ENCODE results near the gene COL27A1.

The COL27A1 gene

DNA sequence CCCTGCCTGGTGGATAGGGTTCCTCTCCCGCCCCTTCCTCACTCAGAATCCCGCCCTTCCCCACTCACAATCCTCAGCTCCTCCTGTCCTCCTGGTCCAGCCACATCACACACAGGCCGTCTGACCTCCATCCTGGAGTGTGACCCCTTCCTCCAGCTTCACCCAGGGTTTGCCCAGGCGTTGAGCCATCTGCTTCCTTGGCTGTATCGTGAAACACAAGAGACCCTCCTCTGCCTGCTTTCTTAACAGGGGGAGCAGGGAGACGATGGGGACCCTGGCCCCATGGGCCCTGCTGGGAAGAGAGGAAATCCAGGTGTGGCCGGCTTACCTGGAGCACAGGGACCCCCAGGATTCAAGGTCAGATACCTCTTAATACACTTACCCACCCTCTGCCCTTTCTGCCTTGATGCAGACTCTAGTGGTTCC, 135.2 kb downstream of the COL27A1 start:
- no peak for DNase-seq (ENCODE audit: low read depth)
- no peak overlapping the region for H3K4me3 ChIP-seq (ENCODE audit: low read depth, low read length)
- TF ChIP-seq, protein P1, sequence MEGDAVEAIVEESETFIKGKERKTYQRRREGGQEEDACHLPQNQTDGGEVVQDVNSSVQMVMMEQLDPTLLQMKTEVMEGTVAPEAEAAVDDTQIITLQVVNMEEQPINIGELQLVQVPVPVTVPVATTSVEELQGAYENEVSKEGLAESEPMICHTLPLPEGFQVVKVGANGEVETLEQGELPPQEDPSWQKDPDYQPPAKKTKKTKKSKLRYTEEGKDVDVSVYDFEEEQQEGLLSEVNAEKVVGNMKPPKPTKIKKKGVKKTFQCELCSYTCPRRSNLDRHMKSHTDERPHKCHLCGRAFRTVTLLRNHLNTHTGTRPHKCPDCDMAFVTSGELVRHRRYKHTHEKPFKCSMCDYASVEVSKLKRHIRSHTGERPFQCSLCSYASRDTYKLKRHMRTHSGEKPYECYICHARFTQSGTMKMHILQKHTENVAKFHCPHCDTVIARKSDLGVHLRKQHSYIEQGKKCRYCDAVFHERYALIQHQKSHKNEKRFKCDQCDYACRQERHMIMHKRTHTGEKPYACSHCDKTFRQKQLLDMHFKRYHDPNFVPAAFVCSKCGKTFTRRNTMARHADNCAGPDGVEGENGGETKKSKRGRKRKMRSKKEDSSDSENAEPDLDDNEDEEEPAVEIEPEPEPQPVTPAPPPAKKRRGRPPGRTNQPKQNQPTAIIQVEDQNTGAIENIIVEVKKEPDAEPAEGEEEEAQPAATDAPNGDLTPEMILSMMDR (IDR thresholded peaks at IDR 0.05; ENCODE audit: low read depth, low read length) = no peak
- TF ChIP-seq, protein P2, sequence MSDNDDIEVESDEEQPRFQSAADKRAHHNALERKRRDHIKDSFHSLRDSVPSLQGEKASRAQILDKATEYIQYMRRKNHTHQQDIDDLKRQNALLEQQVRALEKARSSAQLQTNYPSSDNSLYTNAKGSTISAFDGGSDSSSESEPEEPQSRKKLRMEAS (IDR thresholded peaks at IDR 0.05; ENCODE audit: low read depth, low read length) = no peak
- no peak for TF ChIP-seq POLR2A (IDR thresholded peaks at IDR 0.05; ENCODE audit: extremely low read depth, insufficient read length)
- TF ChIP-seq MYC (IDR thresholded peaks at IDR 0.05; ENCODE audit: low read depth, low read length) = no peak

DNA sequence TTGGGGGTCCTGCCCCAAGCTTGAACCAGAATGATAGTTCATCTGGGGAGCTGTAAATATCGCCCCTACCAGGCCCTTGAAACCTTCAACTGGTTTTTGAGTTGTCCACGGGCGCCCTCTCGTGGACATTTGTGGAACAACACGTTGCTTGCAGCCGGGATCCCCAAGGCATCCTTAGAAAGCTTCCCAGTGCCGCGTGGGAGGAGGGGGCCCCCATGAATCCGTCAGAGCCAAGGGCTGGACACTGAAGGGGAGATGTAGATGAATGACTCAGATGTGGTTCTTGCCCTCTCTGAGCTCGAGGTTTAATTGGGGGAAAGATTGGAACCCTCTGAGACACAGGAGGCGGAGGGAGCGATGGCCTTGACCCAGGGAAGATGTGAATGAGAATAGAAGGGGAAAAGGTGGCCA, 135.7 kb downstream of the COL27A1 start:
- TF ChIP-seq, protein P1 (IDR thresholded peaks at IDR 0.05; ENCODE audit: low read depth, low read length) = peak; percentile 68
- TF ChIP-seq, protein P2 (IDR thresholded peaks at IDR 0.05; ENCODE audit: low read depth, low read length) = peak; percentile 88
- TF ChIP-seq POLR2A (IDR thresholded peaks at IDR 0.05; ENCODE audit: extremely low read depth, insufficient read length) (no peak), MYC (IDR thresholded peaks at IDR 0.05; ENCODE audit: low read depth, low read length) (no peak)
- H3K4me3 ChIP-seq (ENCODE audit: low read depth, low read length) = no peak overlapping the region
- DNase-seq (ENCODE audit: low read depth) = peak; percentile 77

DNA sequence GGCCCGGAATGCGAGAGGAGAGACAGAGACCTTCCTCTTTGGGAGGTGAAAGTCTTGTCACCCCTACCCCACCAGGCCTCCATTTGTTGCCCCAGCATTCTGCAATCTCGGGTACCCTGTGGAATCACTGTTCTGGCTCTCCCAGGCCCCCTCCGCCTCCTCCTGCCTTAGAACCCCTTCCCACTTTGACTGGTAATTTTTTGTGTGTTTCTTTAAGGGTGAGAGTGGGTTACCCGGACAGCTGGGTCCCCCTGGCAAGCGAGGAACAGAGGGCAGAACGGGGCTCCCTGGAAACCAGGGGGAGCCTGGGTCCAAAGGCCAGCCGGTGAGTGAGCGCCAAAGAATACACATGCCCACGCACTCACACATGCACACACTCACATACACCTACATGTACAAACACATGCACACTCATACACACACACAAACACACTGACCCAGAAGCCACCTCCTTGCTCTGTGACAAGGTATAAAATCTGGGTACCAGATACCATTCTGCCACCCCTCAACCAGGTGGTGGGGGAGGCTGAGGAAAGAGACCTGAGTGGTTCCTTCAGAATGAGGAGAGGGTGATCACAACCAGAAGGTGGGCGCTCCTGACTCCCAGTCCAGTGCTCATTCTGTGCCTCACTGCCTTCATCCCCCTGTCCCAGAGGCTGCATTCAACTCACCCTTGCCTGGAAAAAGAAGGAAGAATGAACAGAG, 136.7 kb downstream of the COL27A1 start:
- no peak for DNase-seq (ENCODE audit: low read depth)
- TF ChIP-seq, protein P2 (IDR thresholded peaks at IDR 0.05; ENCODE audit: low read depth, low read length) = no peak
- no peak overlapping the region for H3K4me3 ChIP-seq (ENCODE audit: low read depth, low read length)

DNA sequence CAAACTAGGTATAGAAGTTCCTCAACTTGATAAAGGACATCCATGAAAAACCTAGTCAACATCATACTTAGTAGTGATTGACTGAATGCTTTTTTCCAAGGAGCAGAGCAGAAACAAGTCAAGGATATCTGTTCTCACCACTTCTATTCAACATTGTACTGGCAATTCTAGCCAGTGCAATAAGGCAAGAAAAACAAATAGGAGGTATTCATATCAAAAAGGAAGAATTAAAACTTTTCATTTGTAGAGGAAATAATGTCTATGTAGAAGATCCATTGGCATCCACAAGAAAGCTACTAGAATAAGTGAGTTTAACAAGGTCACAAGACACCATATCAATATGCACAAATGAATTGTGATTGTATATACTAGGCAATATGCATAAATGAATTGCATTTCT, 139.3 kb downstream of the COL27A1 start:
- H3K4me3 ChIP-seq (ENCODE audit: low read depth, low read length) = no peak overlapping the region
- DNase-seq (ENCODE audit: low read depth) = no peak
- TF ChIP-seq, protein P1 (IDR thresholded peaks at IDR 0.05; ENCODE audit: low read depth, low read length) = no peak
- TF ChIP-seq MYC (IDR thresholded peaks at IDR 0.05; ENCODE audit: low read depth, low read length) = no peak

DNA sequence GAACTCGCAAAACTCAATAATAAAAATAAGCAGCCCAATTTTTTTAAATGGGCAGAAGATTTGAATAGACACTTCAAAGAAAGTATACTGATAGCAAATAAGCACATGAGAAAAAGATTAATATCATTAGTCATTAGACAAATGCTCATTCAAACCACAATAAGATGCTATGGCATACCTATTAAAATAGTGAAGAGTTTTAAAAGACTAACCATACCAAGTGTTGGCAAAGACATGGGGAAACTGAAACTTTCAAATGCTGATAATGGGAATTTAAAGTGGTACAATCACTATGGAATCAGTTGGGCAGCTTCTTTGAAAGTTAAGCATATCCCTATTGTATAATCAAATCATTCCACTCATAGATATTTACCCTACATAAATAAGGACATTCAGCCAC, 141.0 kb downstream of the COL27A1 start:
- no peak overlapping the region for H3K4me3 ChIP-seq (ENCODE audit: low read depth, low read length)
- DNase-seq (ENCODE audit: low read depth) = no peak
- TF ChIP-seq, protein P2 (IDR thresholded peaks at IDR 0.05; ENCODE audit: low read depth, low read length) = no peak
- TF ChIP-seq POLR2A (IDR thresholded peaks at IDR 0.05; ENCODE audit: extremely low read depth, insufficient read length) (no peak), MYC (IDR thresholded peaks at IDR 0.05; ENCODE audit: low read depth, low read length) (no peak)
- TF ChIP-seq, protein P1 (IDR thresholded peaks at IDR 0.05; ENCODE audit: low read depth, low read length) = no peak

DNA sequence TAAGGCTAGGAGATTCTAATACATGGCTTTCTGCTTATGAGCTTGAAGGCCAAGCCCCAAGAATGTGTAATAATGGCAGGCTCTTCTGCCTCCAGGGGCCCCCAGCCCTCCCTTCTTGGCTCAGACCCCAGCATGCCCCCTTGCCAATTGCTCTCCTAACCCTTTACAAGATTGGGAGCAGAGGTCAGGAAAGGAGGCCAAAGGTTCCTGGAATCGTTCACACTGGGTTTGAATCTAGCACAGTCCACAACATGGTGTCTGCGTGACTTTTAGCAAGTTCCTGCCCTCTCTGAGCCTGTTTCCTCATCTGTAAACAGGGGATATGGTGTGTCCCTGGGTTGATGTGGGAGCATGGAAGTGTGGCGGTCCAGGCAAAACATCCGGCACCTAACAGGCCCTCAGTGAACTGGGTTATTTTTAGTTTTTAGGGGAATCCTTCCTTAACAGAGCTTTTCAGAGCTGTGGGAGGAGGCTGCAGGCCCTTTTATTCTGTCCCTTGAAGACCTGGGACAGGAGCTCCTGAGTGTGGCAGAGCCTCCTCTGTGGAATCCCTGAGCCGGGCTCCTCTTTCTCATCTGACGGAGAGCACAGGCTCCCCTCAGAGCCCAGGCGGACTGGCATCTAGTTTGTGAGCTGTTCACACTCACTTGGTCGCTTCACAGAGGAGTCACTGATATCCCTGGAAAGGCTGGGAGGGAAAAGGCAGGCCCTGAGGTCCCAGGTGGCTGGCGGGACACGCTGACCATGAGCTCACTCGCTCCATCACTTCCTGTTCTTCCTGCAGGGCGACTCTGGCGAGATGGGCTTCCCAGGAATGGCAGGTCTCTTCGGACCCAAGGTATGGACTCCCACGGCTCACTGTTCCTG, 144.2 kb downstream of the COL27A1 start:
- H3K4me3 ChIP-seq (ENCODE audit: low read depth, low read length) = no peak overlapping the region
- DNase-seq (ENCODE audit: low read depth) = no peak
- TF ChIP-seq, protein P2 (IDR thresholded peaks at IDR 0.05; ENCODE audit: low read depth, low read length) = no peak
- TF ChIP-seq, protein P1 (IDR thresholded peaks at IDR 0.05; ENCODE audit: low read depth, low read length) = no peak
- no peak for TF ChIP-seq POLR2A (IDR thresholded peaks at IDR 0.05; ENCODE audit: extremely low read depth, insufficient read length)
- TF ChIP-seq MYC (IDR thresholded peaks at IDR 0.05; ENCODE audit: low read depth, low read length) = no peak

All from NB4 (cell line).